Left ventricle myocardium inferior (tissue), 1 donor: ENCODE results near the gene GPR17. TPM values are rescaled to one million over a fixed set of nuclear protein-coding genes. Genes with fewer than 3 reads are reported as not detected.

Experiments used
- DNase-seq: peaks from one replicate; pipeline ENCODE4 v3.0.0-alpha.2; 2020
- H3K27ac ChIP-seq: fragments of 200-600 bp; replicated peaks from 2 replicates; pipeline ENCODE4 v1.8.0; 2021
- H3K27me3 ChIP-seq: fragments of 200-600 bp; 2 replicates; pipeline ENCODE4 v1.8.0; 2021; ENCODE audit warnings: low read depth
- H3K36me3 ChIP-seq: fragments of 200-600 bp; 2 replicates; pipeline ENCODE4 v1.8.0; 2021
- H3K4me1 ChIP-seq: fragments of 200-600 bp; 2 replicates; pipeline ENCODE4 v1.8.0; 2021
- H3K4me3 ChIP-seq: fragments of 200-600 bp; 2 replicates; pipeline ENCODE4 v1.8.0; 2021; ENCODE audit warnings: mild to moderate bottlenecking, moderate library complexity
- H3K9me3 ChIP-seq: fragments of 200-600 bp; replicated peaks from 2 replicates; pipeline ENCODE4 v1.8.0; 2021
- CTCF ChIP-seq: fragments of 200-600 bp; IDR thresholded peaks from 2 replicates; pipeline ENCODE4 v1.8.0; 2021; ENCODE audit warnings: antibody characterized with exemption, mild to moderate bottlenecking, borderline replicate concordance
- intact Hi-C: fragments of 100-400 bp; cut with micrococcal nuclease; formaldehyde crosslinking; loops from one replicate; pipeline ENCODE4 v1.11.0; 2022
- total RNA-seq: library from RNA; stranded (reverse); fragmentation: NEBNext Ultra II Directional; extraction: Animal tissue kit (Norgen Biotek cat#: 25700); gene quantifications from one replicate; pipeline ENCODE4 v1.2.1, GENCODE V29; 2021
- donor health status: DM: no; HTN: yes; CAD: no; lungs with severe emphysema.

Gene GPR17
- total RNA-seq, 1 donor from 2014 or later: 0.16 TPM

GRCh38 chr2:127652786-127653357, 6.9 kb downstream of the GPR17 start:
- H3K9me3 ChIP-seq: no peaks in the 10 kb centered on the region
- H3K27ac ChIP-seq: peak overlapping the region; percentile 99
- TF ChIP-seq CTCF: no peak
- no peaks in the 10 kb centered on the region for H3K27me3 ChIP-seq
- H3K36me3 ChIP-seq: peaks cover 56% of the 10 kb centered on the region
- no peak for DNase-seq
- intact Hi-C loops: no loop called here
- peaks cover 98% of the 10 kb centered on the region for H3K4me1 ChIP-seq
- H3K4me3 ChIP-seq: no peak overlapping the region

- DNase-seq: peak; percentile 17
- Histone ChIP-seq H3K9me3 (no peaks in the 10 kb centered on the region), H3K36me3 (peaks cover 63% of the 10 kb centered on the region), H3K27me3 (no peaks in the 10 kb centered on the region), H3K4me1 (peaks cover 98% of the 10 kb centered on the region), H3K27ac (peak overlapping the region; percentile 99), H3K4me3 (no peak overlapping the region)
- intact Hi-C loops: no loop called here
- TF ChIP-seq CTCF: no peak
These were observed 7.6 kb downstream of the GPR17 start for GRCh38 chr2:127653421-127654083.

GRCh38 chr2:127654084-127654837, 8.3 kb downstream of the GPR17 start:
- no peaks in the 10 kb centered on the region for H3K27me3 ChIP-seq
- no peaks in the 10 kb centered on the region for H3K9me3 ChIP-seq
- TF ChIP-seq CTCF: no peak
- intact Hi-C loops: no loop called here
- peak overlapping the region; percentile 99 for H3K27ac ChIP-seq
- peaks cover 100% of the 10 kb centered on the region for H3K4me1 ChIP-seq
- no peak for DNase-seq
- H3K4me3 ChIP-seq: no peak overlapping the region
- H3K36me3 ChIP-seq: peaks cover 67% of the 10 kb centered on the region

GRCh38 chr2:127654838-127655175, 8.9 kb downstream of the GPR17 start:
- Histone ChIP-seq H3K9me3 (no peaks in the 10 kb centered on the region), H3K27me3 (no peaks in the 10 kb centered on the region), H3K4me1 (peaks cover 100% of the 10 kb centered on the region), H3K27ac (peak overlapping the region; percentile 99), H3K4me3 (peak overlapping the region; percentile 12), H3K36me3 (peaks cover 67% of the 10 kb centered on the region)
- no peak for TF ChIP-seq CTCF
- DNase-seq: peak; percentile 12
- intact Hi-C loops: no loop called here

GRCh38 chr2:127655209-127656073, 9.5 kb downstream of the GPR17 start:
- DNase-seq: peak; percentile 72
- Histone ChIP-seq H3K9me3 (no peaks in the 10 kb centered on the region), H3K36me3 (peaks cover 66% of the 10 kb centered on the region), H3K4me3 (peak overlapping the region; percentile 36), H3K4me1 (peaks cover 100% of the 10 kb centered on the region), H3K27ac (peak overlapping the region; percentile 99), H3K27me3 (no peaks in the 10 kb centered on the region)
- intact Hi-C loops: no loop called here
- TF ChIP-seq CTCF: no peak
